D341Med (cell line): Measurements from ENCODE around the gene RASSF5.
A peak's percentile ranks its signal among the peaks of the same experiment; 100 is the strongest.

Experiments
- DNase-seq: peaks from one replicate; pipeline ENCODE4 v3.0.0; 2012; ENCODE audit warnings: low spot score

Gene RASSF5

GRCh38 chr1:206551296-206551985 is 44.1 kb downstream of the RASSF5 start:
- DNase-seq, result no peak

GRCh38 chr1:206551986-206552326 is 44.6 kb downstream of the RASSF5 start:
- DNase-seq, result no peak

- DNase-seq, result no peak
Observed at GRCh38 chr1:206554211-206554610, 46.9 kb downstream of the RASSF5 start.

- no peak for DNase-seq
Observed at GRCh38 chr1:206554701-206555472, 47.6 kb downstream of the RASSF5 start.

GRCh38 chr1:206555473-206555935 is 48.2 kb downstream of the RASSF5 start:
- DNase-seq, result no peak

GRCh38 chr1:206556047-206556749 is 48.9 kb downstream of the RASSF5 start:
- DNase-seq, result no peak

- peak; percentile 80 for DNase-seq
Observed at GRCh38 chr1:206556750-206557635, 49.7 kb downstream of the RASSF5 start.

GRCh38 chr1:206557636-206558473 is 50.5 kb downstream of the RASSF5 start:
- no peak for DNase-seq

GRCh38 chr1:206558794-206559671 is 51.7 kb downstream of the RASSF5 start:
- DNase-seq, result no peak

- no peak for DNase-seq
Observed at GRCh38 chr1:206559672-206559995, 52.3 kb downstream of the RASSF5 start.

GRCh38 chr1:206560007-206560716 is 52.8 kb downstream of the RASSF5 start:
- no peak for DNase-seq

GRCh38 chr1:206563367-206564207 is 56.3 kb downstream of the RASSF5 start:
- no peak for DNase-seq

GRCh38 chr1:206565995-206566394 is 58.7 kb downstream of the RASSF5 start:
- no peak for DNase-seq

GRCh38 chr1:206566999-206567398 is 59.7 kb downstream of the RASSF5 start:
- DNase-seq, result no peak

- DNase-seq, result no peak
Observed at GRCh38 chr1:206568256-206568655, 60.9 kb downstream of the RASSF5 start.

- no peak for DNase-seq
Observed at GRCh38 chr1:206568779-206569352, 61.5 kb downstream of the RASSF5 start.

GRCh38 chr1:206569556-206569955 is 62.2 kb downstream of the RASSF5 start:
- no peak for DNase-seq

- DNase-seq, result no peak
Observed at GRCh38 chr1:206570529-206570928, 63.2 kb downstream of the RASSF5 start.
